Osteoblast (primary cell): ENCODE data around the gene HNF1A. TPM values are rescaled to one million over a fixed set of nuclear protein-coding genes. Genes with fewer than 3 reads are reported as not detected.

Experiments
- DNase-seq: peaks from one replicate; pipeline ENCODE4 v3.0.0; 2011; ENCODE audit warnings: low spot score, mixed read lengths; ENCODE audit not compliant: insufficient read length; ENCODE audit errors: missing footprints
- H2AFZ ChIP-seq: 2 replicates; pipeline ENCODE4 v1.6.0; 2011; ENCODE audit warnings: mild to moderate bottlenecking, low read length
- H3K27ac ChIP-seq: 2 replicates; pipeline ENCODE4 v1.5.1; 2011; ENCODE audit warnings: mild to moderate bottlenecking, low read depth, low read length, moderate library complexity
- H3K27me3 ChIP-seq: 2 replicates; pipeline ENCODE4 v1.6.0; 2012; ENCODE audit warnings: mild to moderate bottlenecking, control low read depth, inconsistent platforms, low read length, moderate library complexity; ENCODE audit not compliant: insufficient read depth
- H3K36me3 ChIP-seq: 2 replicates; pipeline ENCODE4 v1.5.1; 2011; ENCODE audit warnings: mild to moderate bottlenecking, low read length, control low read depth, moderate library complexity; ENCODE audit not compliant: insufficient read depth
- H3K4me1 ChIP-seq: 2 replicates; pipeline ENCODE4 v1.5.1; 2011; ENCODE audit warnings: mild to moderate bottlenecking, low read length, control low read depth, moderate library complexity; ENCODE audit not compliant: insufficient read depth
- H3K4me2 ChIP-seq: 2 replicates; pipeline ENCODE4 v1.6.0; 2011; ENCODE audit warnings: mild to moderate bottlenecking, low read length; ENCODE audit not compliant: insufficient read depth
- H3K4me3 ChIP-seq: fragments of 200-600 bp; sonication (generic); 3 replicates; pipeline ENCODE4 v1.5.1; 2012; ENCODE audit warnings: mild to moderate bottlenecking, low read length, inconsistent platforms; ENCODE audit not compliant: insufficient read depth
- H3K79me2 ChIP-seq: 2 replicates; pipeline ENCODE4 v1.6.0; 2012; ENCODE audit warnings: mild to moderate bottlenecking, low read length, control low read depth, inconsistent platforms; ENCODE audit not compliant: insufficient read depth
- H3K9me3 ChIP-seq: 2 replicates; pipeline ENCODE4 v1.5.1; 2011; ENCODE audit warnings: low read depth, low read length, control low read depth
- H4K20me1 ChIP-seq: 2 replicates; pipeline ENCODE4 v1.6.0; 2012; ENCODE audit warnings: mild to moderate bottlenecking, low read length, control low read depth; ENCODE audit not compliant: insufficient read depth
- CTCF ChIP-seq: IDR thresholded peaks from 2 replicates; pipeline ENCODE4 v1.5.1; 2011; ENCODE audit warnings: mild to moderate bottlenecking, low read depth, low read length, moderate library complexity; ENCODE audit errors: extremely low read depth
- total RNA-seq: library from RNA; depleted of rRNA; stranded (reverse); fragments of >200 nt; gene quantifications from 2 replicates; pipeline ENCODE4 v1.2.3, GENCODE V29; 2012

The HNF1A gene
- total RNA-seq, 1 donor = not detected

GRCh38 chr12:120994059-120994458 lies 15.7 kb downstream of the HNF1A start:
- Histone ChIP-seq H3K27me3 (peaks cover 16% of the 10 kb centered on the region), H3K4me2 (no peak overlapping the region), H3K27ac (no peak overlapping the region), H4K20me1 (no peaks in the 10 kb centered on the region), H3K36me3 (no peaks in the 10 kb centered on the region), H3K4me1 (no peaks in the 10 kb centered on the region), H3K4me3 (no peak overlapping the region), H2AFZ (no peak overlapping the region), H3K9me3 (no peaks in the 10 kb centered on the region), H3K79me2 (no peaks in the 10 kb centered on the region)
- no peak for DNase-seq
- no peak for TF ChIP-seq CTCF

GRCh38 chr12:120994589-120995337 lies 16.4 kb downstream of the HNF1A start:
- Histone ChIP-seq H3K9me3 (no peaks in the 10 kb centered on the region), H3K36me3 (no peaks in the 10 kb centered on the region), H3K79me2 (no peaks in the 10 kb centered on the region), H3K4me3 (no peak overlapping the region), H4K20me1 (no peaks in the 10 kb centered on the region), H3K27me3 (peaks cover 16% of the 10 kb centered on the region), H2AFZ (no peak overlapping the region), H3K4me1 (peaks cover 2% of the 10 kb centered on the region), H3K27ac (no peak overlapping the region), H3K4me2 (no peak overlapping the region)
- no peak for TF ChIP-seq CTCF
- no peak for DNase-seq

GRCh38 chr12:120996133-120996746 lies 17.9 kb downstream of the HNF1A start:
- H2AFZ ChIP-seq = no peak overlapping the region
- no peaks in the 10 kb centered on the region for H3K36me3 ChIP-seq
- H3K4me1 ChIP-seq = peaks cover 5% of the 10 kb centered on the region
- H3K79me2 ChIP-seq = no peaks in the 10 kb centered on the region
- H3K4me3 ChIP-seq = no peak overlapping the region
- no peak for TF ChIP-seq CTCF
- peaks cover 16% of the 10 kb centered on the region for H3K27me3 ChIP-seq
- H3K4me2 ChIP-seq = no peak overlapping the region
- no peak overlapping the region for H3K27ac ChIP-seq
- no peaks in the 10 kb centered on the region for H3K9me3 ChIP-seq
- no peaks in the 10 kb centered on the region for H4K20me1 ChIP-seq
- DNase-seq = peak; percentile 72

- DNase-seq = peak; percentile 70
Measured at GRCh38 chr12:120997448-120997847, 19.1 kb downstream of the HNF1A start.

More at GRCh38 chr12:120997448-120997847, 19.1 kb downstream of the HNF1A start:
- Histone ChIP-seq H3K27me3 (peaks cover 12% of the 10 kb centered on the region), H3K9me3 (no peaks in the 10 kb centered on the region), H3K36me3 (no peaks in the 10 kb centered on the region), H3K4me3 (no peak overlapping the region), H3K4me2 (no peak overlapping the region), H2AFZ (no peak overlapping the region), H3K4me1 (peaks cover 5% of the 10 kb centered on the region), H3K27ac (no peak overlapping the region), H3K79me2 (no peaks in the 10 kb centered on the region), H4K20me1 (no peaks in the 10 kb centered on the region)
- TF ChIP-seq CTCF = no peak
